Breast epithelium (tissue), 4 donors: ENCODE measurements around the gene IQSEC2. TPM values are rescaled to one million over a fixed set of nuclear protein-coding genes. Genes with fewer than 3 reads are reported as not detected.

Experiments used
- DNase-seq, 2 donors: peaks; one replicate each; pipeline ENCODE4 v3.0.0-alpha.2; 2019; ENCODE audit warnings: low spot score in 2 of 2
- H3K27ac ChIP-seq, 2 donors: fragments of 200-600 bp; sonication (generic) in 1 of 2; one replicate each; pipeline ENCODE4 v1.5.1; 2016 to 2019; ENCODE audit warnings: mild to moderate bottlenecking in 1 of 2
- H3K27me3 ChIP-seq, 2 donors: fragments of 200-600 bp; sonication (generic) in 1 of 2; one replicate each; pipeline versions ENCODE4 v1.5.1 to v1.6.0; 2017 to 2019; ENCODE audit warnings: control low read depth in 1 of 2, mild to moderate bottlenecking in 1 of 2
- H3K36me3 ChIP-seq: fragments of 200-600 bp; one replicate; pipeline ENCODE4 v1.5.1; 2019
- H3K4me1 ChIP-seq, 2 donors: fragments of 200-600 bp; sonication (generic); one replicate each; pipeline ENCODE4 v1.5.1; 2016 to 2019; ENCODE audit warnings: control low read depth in 1 of 2
- H3K4me3 ChIP-seq, 3 donors: fragments of 200-600 bp; sonication (generic); 1 replicate in 2 of 3; 2 replicates in 1 of 3; pipeline ENCODE4 v1.5.1; 2016 to 2019; ENCODE audit warnings: mild to moderate bottlenecking in 3 of 3, moderate library complexity in 2 of 3
- H3K9me3 ChIP-seq, 2 donors: fragments of 200-600 bp; sonication (generic) in 1 of 2; one replicate each; pipeline ENCODE4 v1.5.1; 2016 to 2019; ENCODE audit warnings: control low read depth in 1 of 2
- POLR2A ChIP-seq: fragments of 450-650 bp; IDR thresholded peaks from one replicate; pipeline ENCODE4 v1.6.1; 2016; ENCODE audit warnings: antibody characterized with exemption, mild to moderate bottlenecking, moderate library complexity
- POLR2AphosphoS5 ChIP-seq, 3 donors: sonication (generic); formaldehyde crosslinking; IDR thresholded peaks; one replicate each; pipeline ENCODE4 v1.6.1; 2017; ENCODE audit warnings: antibody characterized with exemption in 3 of 3
- intact Hi-C: fragments of 100-400 bp; cut with DNase I; formaldehyde crosslinking; loops from one replicate; pipeline ENCODE4 v1.15.1; 2023; ENCODE audit warnings: low total_unique reads
- total RNA-seq, 3 donors: library from RNA; depleted of rRNA; stranded (reverse); fragments of >200 nt; gene quantifications; one replicate each; pipeline ENCODE4 v1.1.0, GENCODE V29; 2016
- TF ChIP-seq, protein P1 (sequence below), 3 donors: fragments of 450-650 bp; IDR thresholded peaks; one replicate each; pipeline ENCODE4 v1.5.1; 2016 to 2017; ENCODE audit warnings: antibody characterized with exemption in 3 of 3, mild to moderate bottlenecking in 3 of 3, moderate library complexity in 3 of 3

IQSEC2 gene
- total RNA-seq, 3 donors from 2014 or later = 16.7 to 18.7 (median 18.3) TPM

DNA sequence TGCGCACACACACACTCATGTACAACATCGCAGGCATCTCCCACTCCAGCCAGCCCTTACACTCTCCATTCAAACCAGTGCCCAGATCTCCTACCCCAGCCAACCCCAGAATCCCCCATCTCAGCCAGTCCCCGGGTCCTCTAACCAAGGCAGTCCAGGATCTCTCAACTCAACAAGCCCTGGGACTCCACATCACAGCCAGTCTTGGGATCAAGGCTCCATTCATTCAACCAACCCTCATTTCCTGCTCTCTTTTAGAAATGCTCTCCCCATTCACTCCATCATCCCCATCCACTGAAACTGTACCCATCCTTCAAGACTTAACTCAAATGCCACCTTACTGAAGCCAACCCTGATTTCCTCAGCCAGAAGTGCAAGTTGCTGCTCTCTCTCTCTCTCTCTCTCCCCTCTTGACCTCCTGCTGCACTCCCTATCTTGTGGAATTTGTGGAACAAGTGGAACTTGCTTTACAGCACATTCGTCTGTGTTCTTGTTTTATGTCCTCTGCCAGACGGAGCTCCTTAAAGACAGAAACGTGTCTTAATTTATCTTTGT lies 40.6 kb upstream of the IQSEC2 start:
- H3K27me3 ChIP-seq = peaks cover 0 to 87% of the 10 kb centered on the region in 2 donors
- no peak for DNase-seq

DNA sequence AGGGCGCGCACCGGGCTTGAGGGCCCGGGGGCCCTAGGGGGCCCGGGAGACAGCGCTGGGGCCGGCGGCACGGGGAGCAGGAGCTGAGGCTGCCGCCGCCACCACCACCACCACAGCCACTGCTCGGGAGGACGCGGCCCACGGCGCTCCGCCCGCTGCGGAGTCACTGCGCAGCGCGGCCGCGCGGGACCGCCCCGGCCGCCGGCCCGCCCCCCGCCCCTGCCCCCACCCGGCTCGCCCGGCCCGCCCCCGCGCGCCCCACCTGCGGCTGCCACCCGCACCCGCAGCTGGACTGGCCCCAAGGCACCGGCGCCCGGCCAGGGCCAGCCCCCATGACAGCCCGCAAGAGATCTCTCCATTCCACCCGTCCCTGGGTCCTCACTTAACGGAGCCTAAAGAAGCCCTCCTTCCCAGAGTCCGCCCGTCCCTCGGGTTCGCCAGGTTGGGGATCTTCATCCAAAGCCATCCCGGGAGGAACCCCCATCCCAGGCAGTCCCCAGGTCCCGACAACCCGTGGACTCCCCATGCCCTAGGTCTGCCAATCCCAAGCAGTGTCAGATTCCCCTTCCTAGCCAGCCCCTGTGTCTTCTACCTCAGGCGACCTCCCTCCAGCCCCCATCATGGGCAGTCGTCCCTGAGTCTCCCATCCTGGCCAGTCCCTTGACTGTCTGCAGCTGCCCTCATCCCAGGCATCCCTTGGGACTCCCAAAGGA lies 40.0 kb upstream of the IQSEC2 start:
- H3K27me3 ChIP-seq = peaks cover 0 to 90% of the 10 kb centered on the region in 2 donors
- TF ChIP-seq, protein P1, sequence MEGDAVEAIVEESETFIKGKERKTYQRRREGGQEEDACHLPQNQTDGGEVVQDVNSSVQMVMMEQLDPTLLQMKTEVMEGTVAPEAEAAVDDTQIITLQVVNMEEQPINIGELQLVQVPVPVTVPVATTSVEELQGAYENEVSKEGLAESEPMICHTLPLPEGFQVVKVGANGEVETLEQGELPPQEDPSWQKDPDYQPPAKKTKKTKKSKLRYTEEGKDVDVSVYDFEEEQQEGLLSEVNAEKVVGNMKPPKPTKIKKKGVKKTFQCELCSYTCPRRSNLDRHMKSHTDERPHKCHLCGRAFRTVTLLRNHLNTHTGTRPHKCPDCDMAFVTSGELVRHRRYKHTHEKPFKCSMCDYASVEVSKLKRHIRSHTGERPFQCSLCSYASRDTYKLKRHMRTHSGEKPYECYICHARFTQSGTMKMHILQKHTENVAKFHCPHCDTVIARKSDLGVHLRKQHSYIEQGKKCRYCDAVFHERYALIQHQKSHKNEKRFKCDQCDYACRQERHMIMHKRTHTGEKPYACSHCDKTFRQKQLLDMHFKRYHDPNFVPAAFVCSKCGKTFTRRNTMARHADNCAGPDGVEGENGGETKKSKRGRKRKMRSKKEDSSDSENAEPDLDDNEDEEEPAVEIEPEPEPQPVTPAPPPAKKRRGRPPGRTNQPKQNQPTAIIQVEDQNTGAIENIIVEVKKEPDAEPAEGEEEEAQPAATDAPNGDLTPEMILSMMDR (IDR thresholded peaks at IDR 0.05) = no peak
- TF ChIP-seq POLR2A (no peak), POLR2AphosphoS5 (IDR thresholded peaks at IDR 0.05) (no peak)
- no peak for DNase-seq

More for the DNA sequence above, 40.6 kb upstream of the IQSEC2 start:
- intact Hi-C loops = no loop called here
- Histone ChIP-seq H3K27ac (no peak overlapping the region), H3K9me3 (peaks cover 0 to 4% of the 10 kb centered on the region in 2 donors), H3K4me3 (peak overlapping the region in 1 of 3 donors; percentile 78), H3K36me3 (no peaks in the 10 kb centered on the region), H3K4me1 (no peaks in the 10 kb centered on the region)
- no peak for TF ChIP-seq POLR2A
- no peak for TF ChIP-seq POLR2AphosphoS5 (IDR thresholded peaks at IDR 0.05)
- TF ChIP-seq, protein P1 (IDR thresholded peaks at IDR 0.05) = no peak

DNA sequence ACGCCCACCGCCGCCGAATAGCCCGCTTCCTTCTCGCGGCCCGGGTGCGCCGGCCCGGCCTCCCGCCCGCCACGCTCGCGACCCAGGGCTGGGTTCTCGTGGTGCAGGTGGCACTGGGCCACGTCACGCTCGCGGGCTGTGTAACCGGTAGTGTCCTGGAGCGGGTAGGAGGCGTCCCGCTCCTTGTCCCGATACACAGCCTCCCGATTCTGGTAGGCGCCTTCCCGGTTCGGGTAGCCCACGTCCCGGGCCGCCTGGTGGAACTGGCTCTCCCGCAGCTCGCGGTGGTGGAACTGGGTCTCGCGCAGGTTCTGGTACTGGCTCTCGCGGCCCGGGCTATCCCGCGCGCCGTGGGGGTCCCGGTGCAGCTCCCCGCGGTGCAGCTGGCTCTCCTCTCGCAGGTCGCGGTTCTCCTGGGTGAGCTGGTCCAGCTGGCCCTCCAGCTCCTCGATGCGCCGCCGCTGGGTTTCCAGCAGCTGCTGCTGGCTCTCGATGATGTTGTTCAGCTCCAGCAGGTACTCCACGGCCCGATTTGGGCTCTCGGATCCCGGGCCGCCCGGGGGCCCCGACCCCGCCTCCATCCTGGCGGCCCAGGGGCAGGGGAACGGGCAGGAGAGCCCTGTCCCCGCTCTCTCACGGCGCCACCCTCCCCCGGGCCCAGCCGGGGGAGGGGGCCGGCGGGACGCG lies 39.3 kb upstream of the IQSEC2 start:
- H3K4me1 ChIP-seq = no peaks in the 10 kb centered on the region
- intact Hi-C loops = no loop called here
- DNase-seq = no peak
- peaks cover 0 to 4% of the 10 kb centered on the region in 2 donors for H3K9me3 ChIP-seq
- H3K27ac ChIP-seq = no peak overlapping the region
- TF ChIP-seq POLR2AphosphoS5 (IDR thresholded peaks at IDR 0.05) (no peak), POLR2A (no peak)
- TF ChIP-seq, protein P1 (IDR thresholded peaks at IDR 0.05) = no peak
- H3K36me3 ChIP-seq = no peaks in the 10 kb centered on the region
- peaks cover 0 to 90% of the 10 kb centered on the region in 2 donors for H3K27me3 ChIP-seq
- H3K4me3 ChIP-seq = peak overlapping the region; percentile 54 to 78 (median 63)

More for the DNA sequence above, 40.0 kb upstream of the IQSEC2 start:
- H3K4me1 ChIP-seq = no peaks in the 10 kb centered on the region
- H3K27ac ChIP-seq = no peak overlapping the region
- intact Hi-C loops = no loop called here
- peaks cover 0 to 4% of the 10 kb centered on the region in 2 donors for H3K9me3 ChIP-seq
- H3K36me3 ChIP-seq = no peaks in the 10 kb centered on the region
- peak overlapping the region; percentile 54 to 78 (median 63) for H3K4me3 ChIP-seq

DNA sequence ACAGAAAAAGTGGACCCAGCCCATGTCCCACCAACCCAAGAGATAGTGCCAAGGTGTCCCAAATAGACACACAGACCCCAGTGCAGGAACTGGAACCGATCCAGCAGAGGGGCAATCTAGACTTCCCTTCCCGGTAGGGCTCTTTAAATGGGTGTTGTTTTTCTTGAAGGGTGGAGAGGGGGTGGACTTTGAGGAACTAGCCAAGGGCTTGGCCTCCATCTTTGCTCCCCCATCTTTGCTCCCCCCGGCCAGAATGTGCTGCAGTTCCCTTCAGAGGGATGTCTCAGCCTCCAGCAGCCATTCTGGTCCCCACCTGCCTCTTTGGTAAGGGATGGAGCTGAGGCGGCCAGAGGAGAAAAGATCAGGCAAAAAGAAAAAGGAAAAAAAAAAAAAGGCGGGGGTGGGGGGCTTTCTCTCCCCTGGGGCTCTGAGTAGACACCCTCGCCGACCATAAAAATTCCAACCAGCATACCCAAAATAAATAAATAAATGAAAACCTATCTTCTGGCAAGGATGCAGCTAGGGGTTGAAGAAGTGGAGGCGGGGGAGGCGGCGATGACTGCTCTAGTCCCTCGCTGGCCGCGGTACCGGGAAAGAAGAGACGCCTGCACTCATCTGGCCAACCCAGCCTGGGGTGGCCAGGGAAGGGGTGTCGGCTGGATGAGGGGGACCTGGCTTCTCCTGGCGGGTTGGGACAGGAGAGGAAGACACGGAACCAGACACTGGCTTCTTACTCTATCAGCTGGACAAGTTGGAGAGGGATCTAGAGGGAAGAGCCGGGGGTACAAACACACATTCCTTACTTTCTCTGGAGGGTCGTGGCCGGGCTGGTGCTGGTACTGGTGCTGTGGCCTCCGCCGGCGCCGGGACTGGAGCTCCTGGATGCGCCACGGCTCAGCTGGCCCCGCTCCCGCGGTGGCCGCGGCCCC lies 38.5 kb upstream of the IQSEC2 start:
- H3K4me1 ChIP-seq = no peaks in the 10 kb centered on the region
- H3K27me3 ChIP-seq = peaks cover 0 to 84% of the 10 kb centered on the region in 2 donors
- TF ChIP-seq POLR2AphosphoS5 (IDR thresholded peaks at IDR 0.05) = no peak
- TF ChIP-seq, protein P1 (IDR thresholded peaks at IDR 0.05) = no peak
- TF ChIP-seq POLR2A = no peak
- H3K9me3 ChIP-seq = peaks cover 0 to 4% of the 10 kb centered on the region in 2 donors
- no peaks in the 10 kb centered on the region for H3K36me3 ChIP-seq
- H3K27ac ChIP-seq = no peak overlapping the region
- peak overlapping the region; percentile 54 to 78 (median 63) for H3K4me3 ChIP-seq
- no peak for DNase-seq
- intact Hi-C loops = no loop called here
